Coronary artery (tissue), 2 donors: ENCODE data around the gene ARF4.

Source experiments
- DNase-seq: peaks from one replicate; pipeline ENCODE4 v3.0.0-alpha.2; 2017; ENCODE audit warnings: low spot score
- H3K27ac ChIP-seq, 2 donors: fragments of 200-600 bp; sonication (generic); one replicate each; pipeline ENCODE4 v1.5.1; 2016 to 2019
- H3K4me3 ChIP-seq: fragments of 200-600 bp; sonication (generic); 2 replicates; pipeline ENCODE4 v1.5.1; 2016; ENCODE audit warnings: mild to moderate bottlenecking, moderate library complexity
- CTCF ChIP-seq: fragments of 200-600 bp; sonication (generic); IDR thresholded peaks from one replicate; pipeline ENCODE4 v1.5.1; 2019; ENCODE audit warnings: antibody characterized with exemption

The ARF4 gene

GRCh38 chr3:57546616-57547015 is 50.5 kb downstream of the ARF4 start:
- DNase-seq, result no peak
- peak overlapping the region in 1 of 2 donors; percentile 51 for H3K27ac ChIP-seq
- TF ChIP-seq CTCF, result no peak
- no peak overlapping the region for H3K4me3 ChIP-seq

GRCh38 chr3:57545636-57546268 is 51.4 kb downstream of the ARF4 start:
- no peak for DNase-seq
- peak overlapping the region; percentile 49 to 51 for H3K27ac ChIP-seq

GRCh38 chr3:57544181-57545125 is 52.7 kb downstream of the ARF4 start, which contains the start of gene DNAH12:
Gene DNAH12, minus strand, starts transcription at chr3:57544344. Its CDS starts 1,474 bp downstream, at chr3:57542870.
- H3K4me3 ChIP-seq, result peak within 1 kb of the TSS; percentile 55
- no peak for DNase-seq
- TF ChIP-seq CTCF, result no peak
- H3K27ac ChIP-seq, result no peak within 1 kb of the TSS

More at GRCh38 chr3:57545636-57546268, 51.4 kb downstream of the ARF4 start:
- H3K4me3 ChIP-seq, result peak overlapping the region; percentile 4
- no peak for TF ChIP-seq CTCF

- no peak overlapping the region for H3K4me3 ChIP-seq
- TF ChIP-seq CTCF, result no peak
- no peak for DNase-seq
- H3K27ac ChIP-seq, result no peak overlapping the region
These were observed 58.7 kb downstream of the ARF4 start for GRCh38 chr3:57538465-57538864.

- H3K4me3 ChIP-seq, result no peak overlapping the region
- DNase-seq, result no peak
- TF ChIP-seq CTCF, result no peak
- H3K27ac ChIP-seq, result no peak overlapping the region
These were observed 67.0 kb downstream of the ARF4 start for GRCh38 chr3:57530071-57530608.
